Measurements from ENCODE around the gene TAT.

Gene TAT

DNA sequence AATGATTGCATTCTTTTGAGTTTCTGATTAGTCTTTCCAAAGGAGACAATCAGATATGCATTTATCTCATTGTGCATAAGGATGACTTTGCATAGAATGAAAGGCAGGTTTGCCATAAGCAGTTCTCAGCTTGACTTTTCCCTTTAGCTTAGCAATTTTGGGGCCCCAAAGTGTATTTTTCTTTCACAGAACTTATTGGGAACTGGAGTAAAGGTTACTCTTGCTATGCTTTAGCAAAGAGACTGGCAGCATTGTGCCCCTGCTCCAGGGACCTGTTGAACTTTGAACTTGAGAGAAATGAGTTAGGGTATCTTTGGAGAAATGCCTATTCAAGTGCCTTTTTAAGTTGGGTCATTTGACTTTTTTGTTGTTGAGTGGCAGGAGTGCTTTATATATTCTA lies 17.0 kb downstream of the TAT start:
- no peaks in the 10 kb centered on the region for H3K36me3 ChIP-seq (ENCODE audit: insufficient read depth, low read length)
- peaks cover 9% of the 10 kb centered on the region for H3K27me3 ChIP-seq (ENCODE audit: control insufficient read depth, insufficient read depth, low read length)
- H3K4me3 ChIP-seq (ENCODE audit: low read length), result no peak overlapping the region
- no peak overlapping the region for H3K4me2 ChIP-seq (ENCODE audit: low read length)
- H3K4me1 ChIP-seq (ENCODE audit: control insufficient read depth, insufficient read depth, low read length), result peaks cover 3% of the 10 kb centered on the region
- H3K9ac ChIP-seq (ENCODE audit: low read depth, low read length), result no peak overlapping the region
- H3K9me3 ChIP-seq (replicated peaks; ENCODE audit: low read length), result no peaks in the 10 kb centered on the region

- Histone ChIP-seq H3K27me3 (ENCODE audit: control insufficient read depth, insufficient read depth, low read length) (peaks cover 9% of the 10 kb centered on the region), H3K4me1 (ENCODE audit: control insufficient read depth, insufficient read depth, low read length) (no peaks in the 10 kb centered on the region), H3K9me3 (replicated peaks; ENCODE audit: low read length) (no peaks in the 10 kb centered on the region), H3K36me3 (ENCODE audit: insufficient read depth, low read length) (no peaks in the 10 kb centered on the region), H3K4me2 (ENCODE audit: low read length) (no peak overlapping the region), H3K4me3 (ENCODE audit: low read length) (no peak overlapping the region), H3K9ac (ENCODE audit: low read depth, low read length) (no peak overlapping the region)
Observed at GRCh38 chr16:71557954-71558582, 18.8 kb downstream of the TAT start.

DNA sequence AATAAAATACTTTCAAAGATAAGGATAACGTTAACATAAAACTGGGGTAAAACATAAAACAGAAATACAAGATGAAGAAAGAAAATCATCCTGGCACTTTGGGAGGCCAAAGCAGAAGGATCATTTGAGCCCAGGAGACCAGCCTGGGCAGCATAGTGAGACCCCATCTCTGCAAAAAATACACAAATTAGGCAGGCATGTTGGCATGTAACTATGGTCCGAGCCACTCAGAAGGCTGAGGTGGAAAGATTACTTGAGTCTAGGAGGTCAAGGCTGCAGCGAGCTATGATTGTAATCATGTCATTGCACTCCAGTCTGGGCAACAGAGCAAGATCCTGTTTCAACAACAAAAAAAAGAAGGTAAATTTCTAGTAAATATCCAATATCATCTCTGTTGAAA lies 19.6 kb downstream of the TAT start:
- no peaks in the 10 kb centered on the region for H3K9me3 ChIP-seq (replicated peaks; ENCODE audit: low read length)
- no peak overlapping the region for H3K4me2 ChIP-seq (ENCODE audit: low read length)
- H3K9ac ChIP-seq (ENCODE audit: low read depth, low read length), result no peak overlapping the region
- no peak overlapping the region for H3K4me3 ChIP-seq (ENCODE audit: low read length)
- H3K4me1 ChIP-seq (ENCODE audit: control insufficient read depth, insufficient read depth, low read length), result no peaks in the 10 kb centered on the region
- no peaks in the 10 kb centered on the region for H3K36me3 ChIP-seq (ENCODE audit: insufficient read depth, low read length)
- H3K27me3 ChIP-seq (ENCODE audit: control insufficient read depth, insufficient read depth, low read length), result peaks cover 9% of the 10 kb centered on the region

DNA sequence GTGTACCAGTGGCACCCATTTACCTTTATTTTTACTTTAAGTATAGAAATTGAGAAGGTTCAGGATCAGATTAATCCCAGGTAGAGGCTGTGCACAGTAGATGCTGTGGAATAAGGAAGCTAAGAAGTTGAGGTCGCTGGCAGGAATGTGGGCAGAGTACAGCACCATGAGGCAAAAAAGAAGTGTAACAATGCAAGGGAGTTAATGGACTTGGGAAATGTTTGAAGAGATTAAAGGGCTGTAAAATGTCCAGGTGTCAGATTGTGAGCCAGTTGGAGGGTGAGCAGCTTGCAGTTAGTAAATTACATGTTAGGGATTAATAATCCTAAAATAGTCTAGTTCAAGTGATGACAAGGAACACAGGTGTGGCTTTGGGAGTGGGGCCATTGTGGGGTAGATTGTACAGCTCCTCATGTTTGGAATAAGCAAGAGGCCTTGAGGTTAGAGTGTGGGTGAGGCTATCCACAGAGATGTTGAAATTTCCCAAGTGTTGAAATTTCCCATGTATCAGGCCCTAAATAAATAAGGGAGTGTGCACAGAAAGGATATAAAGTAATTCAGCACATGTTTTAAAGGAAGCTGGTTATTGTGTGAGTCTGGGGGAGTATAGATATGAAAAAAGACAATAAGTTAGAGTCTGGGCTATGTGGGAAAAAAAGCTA lies 21.5 kb downstream of the TAT start:
- Histone ChIP-seq H3K27me3 (ENCODE audit: control insufficient read depth, insufficient read depth, low read length) (peaks cover 9% of the 10 kb centered on the region), H3K36me3 (ENCODE audit: insufficient read depth, low read length) (no peaks in the 10 kb centered on the region), H3K9me3 (replicated peaks; ENCODE audit: low read length) (no peaks in the 10 kb centered on the region), H3K4me2 (ENCODE audit: low read length) (no peak overlapping the region), H3K4me3 (ENCODE audit: low read length) (no peak overlapping the region), H3K4me1 (ENCODE audit: control insufficient read depth, insufficient read depth, low read length) (no peaks in the 10 kb centered on the region), H3K9ac (ENCODE audit: low read depth, low read length) (no peak overlapping the region)

GRCh38 chr16:71552698-71553503 lies 24.0 kb downstream of the TAT start:
- peaks cover 8% of the 10 kb centered on the region for H3K27me3 ChIP-seq (ENCODE audit: control insufficient read depth, insufficient read depth, low read length)
- H3K4me3 ChIP-seq (ENCODE audit: low read length), result no peak overlapping the region
- no peaks in the 10 kb centered on the region for H3K36me3 ChIP-seq (ENCODE audit: insufficient read depth, low read length)
- H3K9me3 ChIP-seq (replicated peaks; ENCODE audit: low read length), result no peaks in the 10 kb centered on the region
- no peaks in the 10 kb centered on the region for H3K4me1 ChIP-seq (ENCODE audit: control insufficient read depth, insufficient read depth, low read length)
- no peak overlapping the region for H3K4me2 ChIP-seq (ENCODE audit: low read length)
- no peak overlapping the region for H3K9ac ChIP-seq (ENCODE audit: low read depth, low read length)

DNA sequence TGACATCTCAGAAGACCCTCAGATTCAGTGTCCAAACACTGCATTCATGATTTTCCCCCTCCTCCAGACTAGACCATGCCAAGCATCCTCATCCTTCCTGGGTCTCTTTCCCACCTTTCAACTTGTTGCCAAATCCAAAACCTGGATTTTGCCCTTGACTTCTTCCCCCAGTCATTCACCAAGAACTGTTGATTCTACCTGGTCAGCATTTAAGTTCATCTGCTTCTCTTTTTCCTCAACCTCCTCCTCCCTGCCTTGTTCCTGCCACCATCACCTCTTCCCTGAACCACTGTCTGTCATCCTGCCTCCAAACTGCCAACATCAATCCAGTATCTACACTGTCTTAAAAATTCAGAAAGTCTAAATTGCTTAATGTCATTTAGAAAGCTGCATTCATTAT lies 29.7 kb downstream of the TAT start:
- Histone ChIP-seq H3K27me3 (ENCODE audit: control insufficient read depth, insufficient read depth, low read length) (peaks cover 14% of the 10 kb centered on the region), H3K4me1 (ENCODE audit: control insufficient read depth, insufficient read depth, low read length) (no peaks in the 10 kb centered on the region)

GRCh38 chr16:71542377-71542776 lies 34.5 kb downstream of the TAT start:
- Histone ChIP-seq H3K4me3 (ENCODE audit: low read length) (no peak overlapping the region), H3K4me2 (ENCODE audit: low read length) (no peak overlapping the region)

More for the DNA sequence above, 29.7 kb downstream of the TAT start:
- Histone ChIP-seq H3K36me3 (ENCODE audit: insufficient read depth, low read length) (no peaks in the 10 kb centered on the region), H3K4me3 (ENCODE audit: low read length) (no peak overlapping the region), H3K9me3 (replicated peaks; ENCODE audit: low read length) (no peaks in the 10 kb centered on the region), H3K4me2 (ENCODE audit: low read length) (no peak overlapping the region), H3K9ac (ENCODE audit: low read depth, low read length) (no peak overlapping the region)

GRCh38 chr16:71537643-71538042 lies 39.2 kb downstream of the TAT start:
- H3K9me3 ChIP-seq (replicated peaks; ENCODE audit: low read length), result no peaks in the 10 kb centered on the region
- H3K4me1 ChIP-seq (ENCODE audit: control insufficient read depth, insufficient read depth, low read length), result no peaks in the 10 kb centered on the region
- H3K4me2 ChIP-seq (ENCODE audit: low read length), result no peak overlapping the region
- H3K9ac ChIP-seq (ENCODE audit: low read depth, low read length), result no peak overlapping the region
- H3K36me3 ChIP-seq (ENCODE audit: insufficient read depth, low read length), result no peaks in the 10 kb centered on the region
- no peak overlapping the region for H3K4me3 ChIP-seq (ENCODE audit: low read length)
- peaks cover 4% of the 10 kb centered on the region for H3K27me3 ChIP-seq (ENCODE audit: control insufficient read depth, insufficient read depth, low read length)

More at GRCh38 chr16:71542377-71542776, 34.5 kb downstream of the TAT start:
- Histone ChIP-seq H3K4me1 (ENCODE audit: control insufficient read depth, insufficient read depth, low read length) (no peaks in the 10 kb centered on the region), H3K9ac (ENCODE audit: low read depth, low read length) (no peak overlapping the region), H3K36me3 (ENCODE audit: insufficient read depth, low read length) (no peaks in the 10 kb centered on the region), H3K27me3 (ENCODE audit: control insufficient read depth, insufficient read depth, low read length) (peaks cover 7% of the 10 kb centered on the region), H3K9me3 (replicated peaks; ENCODE audit: low read length) (no peaks in the 10 kb centered on the region)

DNA sequence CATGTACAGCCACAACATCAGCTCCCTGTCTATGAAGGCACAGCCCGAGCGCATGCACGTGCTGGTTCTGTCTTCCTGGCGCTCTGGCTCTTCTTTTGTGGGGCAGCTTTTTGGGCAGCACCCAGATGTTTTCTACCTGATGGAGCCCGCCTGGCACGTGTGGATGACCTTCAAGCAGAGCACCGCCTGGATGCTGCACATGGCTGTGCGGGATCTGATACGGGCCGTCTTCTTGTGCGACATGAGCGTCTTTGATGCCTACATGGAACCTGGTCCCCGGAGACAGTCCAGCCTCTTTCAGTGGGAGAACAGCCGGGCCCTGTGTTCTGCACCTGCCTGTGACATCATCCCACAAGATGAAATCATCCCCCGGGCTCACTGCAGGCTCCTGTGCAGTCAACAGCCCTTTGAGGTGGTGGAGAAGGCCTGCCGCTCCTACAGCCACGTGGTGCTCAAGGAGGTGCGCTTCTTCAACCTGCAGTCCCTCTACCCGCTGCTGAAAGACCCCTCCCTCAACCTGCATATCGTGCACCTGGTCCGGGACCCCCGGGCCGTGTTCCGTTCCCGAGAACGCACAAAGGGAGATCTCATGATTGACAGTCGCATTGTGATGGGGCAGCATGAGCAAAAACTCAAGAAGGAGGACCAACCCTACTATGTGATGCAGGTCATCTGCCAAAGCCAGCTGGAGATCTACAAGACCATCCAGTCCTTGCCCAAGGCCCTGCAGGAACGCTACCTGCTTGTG lies 40.0 kb downstream of the TAT start:
- Histone ChIP-seq H3K4me1 (ENCODE audit: control insufficient read depth, insufficient read depth, low read length) (no peaks in the 10 kb centered on the region), H3K4me3 (ENCODE audit: low read length) (no peak overlapping the region), H3K4me2 (ENCODE audit: low read length) (no peak overlapping the region), H3K9me3 (replicated peaks; ENCODE audit: low read length) (no peaks in the 10 kb centered on the region), H3K36me3 (ENCODE audit: insufficient read depth, low read length) (no peaks in the 10 kb centered on the region), H3K9ac (ENCODE audit: low read depth, low read length) (no peak overlapping the region), H3K27me3 (ENCODE audit: control insufficient read depth, insufficient read depth, low read length) (peaks cover 9% of the 10 kb centered on the region)

GRCh38 chr16:71532366-71532765 lies 44.5 kb downstream of the TAT start:
- no peaks in the 10 kb centered on the region for H3K9me3 ChIP-seq (replicated peaks; ENCODE audit: low read length)
- peaks cover 17% of the 10 kb centered on the region for H3K27me3 ChIP-seq (ENCODE audit: control insufficient read depth, insufficient read depth, low read length)
- no peaks in the 10 kb centered on the region for H3K4me1 ChIP-seq (ENCODE audit: control insufficient read depth, insufficient read depth, low read length)
- no peak overlapping the region for H3K4me2 ChIP-seq (ENCODE audit: low read length)
- H3K4me3 ChIP-seq (ENCODE audit: low read length), result no peak overlapping the region
- H3K9ac ChIP-seq (ENCODE audit: low read depth, low read length), result no peak overlapping the region
- H3K36me3 ChIP-seq (ENCODE audit: insufficient read depth, low read length), result no peaks in the 10 kb centered on the region

GRCh38 chr16:71528863-71529262 lies 48.0 kb downstream of the TAT start:
- Histone ChIP-seq H3K4me1 (ENCODE audit: control insufficient read depth, insufficient read depth, low read length) (peaks cover 10% of the 10 kb centered on the region), H3K4me3 (ENCODE audit: low read length) (no peak overlapping the region)

More at GRCh38 chr16:71528863-71529262, 48.0 kb downstream of the TAT start:
- H3K36me3 ChIP-seq (ENCODE audit: insufficient read depth, low read length), result no peaks in the 10 kb centered on the region
- no peak overlapping the region for H3K9ac ChIP-seq (ENCODE audit: low read depth, low read length)
- peaks cover 30% of the 10 kb centered on the region for H3K27me3 ChIP-seq (ENCODE audit: control insufficient read depth, insufficient read depth, low read length)
- no peaks in the 10 kb centered on the region for H3K9me3 ChIP-seq (replicated peaks; ENCODE audit: low read length)
- no peak overlapping the region for H3K4me2 ChIP-seq (ENCODE audit: low read length)

Data from skeletal muscle satellite cell (primary cell).